Iris pigment epithelial cell (primary cell): ENCODE data around the gene PIAS1.
"Not testable (repeated sequence)": the region's sequence is repeated elsewhere in the genome, so short reads cannot be mapped to it uniquely, and the experiment has no call there.

Source experiments
- DNase-seq: peaks from one replicate; pipeline ENCODE4 v3.0.0-alpha.2; 2011; ENCODE audit warnings: low read depth

The PIAS1 gene

GRCh38 chr15:68203956-68204355 lies 149.8 kb downstream of the PIAS1 start:
- DNase-seq, result no peak

DNA sequence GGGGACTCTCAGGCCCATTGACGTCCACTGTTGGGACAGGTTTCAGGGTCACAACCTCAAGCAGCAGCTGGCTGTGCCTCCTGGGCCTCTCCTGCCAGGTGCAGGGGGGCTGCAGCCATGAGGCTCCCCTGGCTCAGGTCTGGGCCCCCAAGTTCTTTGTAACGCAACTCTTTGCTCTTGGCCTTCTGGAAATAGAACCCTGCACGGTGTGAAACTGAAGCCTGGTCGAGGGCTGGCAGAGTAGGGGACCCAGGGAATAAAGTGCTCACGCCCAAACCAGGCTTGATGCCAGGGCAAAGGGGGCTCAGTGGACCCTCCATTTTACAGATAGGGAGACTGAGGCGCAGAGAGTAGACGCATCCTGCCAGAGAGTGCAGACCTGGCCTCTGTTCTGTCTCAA lies 150.2 kb downstream of the PIAS1 start:
- DNase-seq, result no peak

- DNase-seq, result peak; percentile 21
Observed at GRCh38 chr15:68204776-68205557, 150.9 kb downstream of the PIAS1 start, which contains the start of gene CALML4. TSS of gene CALML4 (minus strand) at chr15:68205332. CDS start at chr15:68205247, 85 bp downstream.

GRCh38 chr15:68205558-68205944 lies 151.4 kb downstream of the PIAS1 start:
- no peak for DNase-seq

DNA sequence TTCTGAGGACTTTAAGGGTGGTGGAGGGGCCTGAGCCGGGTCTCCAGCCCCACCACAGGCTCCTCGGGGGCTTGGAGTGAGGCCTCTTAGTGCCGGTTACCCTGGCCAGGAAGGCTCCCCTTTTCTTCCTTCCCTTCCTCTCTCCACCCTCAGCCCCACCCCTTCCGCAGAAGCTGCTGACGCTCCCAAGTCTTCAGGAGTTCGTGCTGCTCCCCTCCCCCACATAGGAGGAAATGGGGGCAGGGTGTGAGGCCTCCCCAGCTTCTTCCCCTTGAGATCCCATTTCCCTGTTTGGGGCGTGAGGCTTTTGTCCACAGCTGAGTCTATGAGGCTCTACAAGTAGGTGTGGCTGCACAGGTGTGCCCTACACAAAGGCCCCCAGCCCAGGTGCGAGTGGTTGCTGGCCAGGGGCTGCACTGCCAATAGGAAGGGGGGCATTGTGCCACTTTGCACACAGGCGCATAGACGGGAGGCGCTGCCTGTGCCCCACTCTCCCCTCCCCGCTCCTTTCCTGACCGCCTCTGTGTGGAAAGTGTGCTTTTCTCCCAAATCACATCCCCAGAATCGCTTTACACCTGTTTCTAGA lies 151.9 kb downstream of the PIAS1 start:
- no peak for DNase-seq

- no peak for DNase-seq
Observed at GRCh38 chr15:68206711-68207151, 152.6 kb downstream of the PIAS1 start.

DNA sequence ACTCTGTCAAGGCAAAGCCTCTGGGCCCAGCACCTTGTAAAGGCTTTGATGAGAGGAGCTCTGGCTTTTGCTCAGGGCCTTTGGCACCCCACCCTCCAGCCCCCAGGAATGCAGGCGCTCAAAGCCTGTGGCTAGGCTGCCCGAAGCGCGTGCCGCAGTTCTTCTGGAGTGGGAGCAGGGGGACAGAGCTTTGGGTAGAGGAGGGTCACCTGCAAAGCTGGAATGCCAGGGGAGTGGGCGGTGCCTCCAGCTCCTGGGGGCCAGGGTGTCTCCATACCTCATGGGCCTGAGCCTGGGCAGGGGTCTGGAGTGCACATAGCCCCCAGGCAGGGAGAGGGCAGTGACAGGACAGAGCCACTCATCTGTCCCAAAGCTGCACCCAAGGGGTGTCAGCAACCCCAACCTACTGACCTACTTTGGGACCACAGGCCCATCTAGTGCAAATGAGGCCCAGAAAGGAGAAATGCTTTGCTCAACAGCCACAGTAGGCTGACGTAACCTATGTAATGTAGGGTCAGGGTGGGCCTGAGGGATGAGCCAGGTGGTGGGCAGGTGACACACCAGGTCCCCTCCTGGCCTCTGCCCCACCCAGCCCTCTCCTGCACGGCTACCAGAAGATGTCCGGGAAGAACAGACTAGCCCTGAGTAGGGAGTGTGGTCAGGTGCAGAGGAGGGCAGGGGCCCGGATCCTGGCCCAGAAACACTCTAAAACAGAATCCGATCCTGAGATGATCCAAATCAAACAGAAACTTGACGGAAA lies 153.2 kb downstream of the PIAS1 start:
- DNase-seq, result no peak

- no peak for DNase-seq
Observed at GRCh38 chr15:68208136-68208535, 154.0 kb downstream of the PIAS1 start.

- DNase-seq, result no peak
Observed at GRCh38 chr15:68208636-68209240, 154.6 kb downstream of the PIAS1 start.

DNA sequence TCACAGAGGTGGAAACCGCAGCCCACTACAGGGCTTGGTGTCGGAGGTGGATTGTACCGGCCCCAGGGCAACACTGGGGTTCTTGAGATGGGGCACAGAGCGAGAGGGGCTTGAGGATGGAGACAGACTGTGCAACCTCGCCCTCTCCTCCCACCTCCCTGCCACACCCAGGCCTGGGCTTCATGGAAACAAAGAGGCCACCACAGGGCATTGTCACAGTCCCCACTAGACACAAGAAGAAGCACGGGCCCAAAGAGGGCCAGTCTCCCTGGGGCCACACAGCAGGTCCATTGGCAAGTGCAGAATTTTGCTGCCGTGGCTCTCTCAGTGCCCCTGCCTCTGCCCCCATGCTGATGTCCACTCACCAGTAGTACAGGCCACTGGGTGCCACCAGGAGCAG lies 155.2 kb downstream of the PIAS1 start:
- no peak for DNase-seq

DNA sequence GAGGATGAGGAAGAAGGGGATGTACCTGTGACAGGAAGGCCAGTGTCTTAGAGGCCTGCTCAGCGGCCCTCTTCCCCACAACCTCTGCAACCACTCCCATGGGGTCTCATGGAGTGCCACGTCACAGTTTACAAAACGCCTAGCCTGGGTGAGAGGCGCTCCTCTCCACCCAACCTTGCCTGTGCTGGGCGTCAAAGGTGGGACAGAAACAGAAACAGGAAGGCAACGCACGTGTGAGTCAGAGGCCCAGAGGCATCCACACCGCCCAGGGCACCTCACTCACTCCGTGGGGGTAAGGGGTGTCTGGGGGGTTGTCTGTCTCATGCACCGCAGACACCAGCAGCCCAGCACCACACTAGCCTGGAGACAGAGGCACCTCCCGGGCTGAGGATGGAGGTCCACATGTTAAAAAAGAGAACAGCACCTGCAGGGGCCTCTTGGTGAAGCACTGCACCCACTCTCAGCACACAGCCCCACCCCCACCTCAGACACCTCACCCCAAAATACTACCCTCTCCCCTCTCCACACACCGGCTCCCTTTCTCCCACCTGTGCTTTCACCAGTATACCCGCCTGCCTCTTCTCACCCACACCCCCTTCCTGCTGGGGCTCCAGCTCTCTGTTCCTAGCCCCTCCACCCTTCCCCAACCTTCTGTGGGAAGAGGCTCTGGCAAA lies 155.8 kb downstream of the PIAS1 start:
- no peak for DNase-seq

DNA sequence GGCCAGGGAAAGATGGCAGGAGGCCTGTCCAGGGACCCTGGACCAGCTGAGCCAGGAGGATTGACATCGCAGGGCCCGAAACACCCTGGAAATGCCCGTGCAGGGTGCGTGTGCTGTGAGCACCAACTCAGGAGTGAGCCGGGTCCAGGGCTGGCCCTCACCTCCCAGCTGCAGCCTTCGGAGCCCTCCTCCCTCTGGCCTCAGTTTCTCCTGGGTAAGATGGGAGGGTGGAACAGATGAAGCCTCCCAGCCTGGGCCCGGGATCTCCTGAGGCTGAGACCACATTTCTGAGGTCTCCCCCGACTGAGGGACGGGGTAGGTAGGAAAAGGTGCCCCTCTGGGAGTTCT lies 156.3 kb downstream of the PIAS1 start:
- DNase-seq, result no peak

DNA sequence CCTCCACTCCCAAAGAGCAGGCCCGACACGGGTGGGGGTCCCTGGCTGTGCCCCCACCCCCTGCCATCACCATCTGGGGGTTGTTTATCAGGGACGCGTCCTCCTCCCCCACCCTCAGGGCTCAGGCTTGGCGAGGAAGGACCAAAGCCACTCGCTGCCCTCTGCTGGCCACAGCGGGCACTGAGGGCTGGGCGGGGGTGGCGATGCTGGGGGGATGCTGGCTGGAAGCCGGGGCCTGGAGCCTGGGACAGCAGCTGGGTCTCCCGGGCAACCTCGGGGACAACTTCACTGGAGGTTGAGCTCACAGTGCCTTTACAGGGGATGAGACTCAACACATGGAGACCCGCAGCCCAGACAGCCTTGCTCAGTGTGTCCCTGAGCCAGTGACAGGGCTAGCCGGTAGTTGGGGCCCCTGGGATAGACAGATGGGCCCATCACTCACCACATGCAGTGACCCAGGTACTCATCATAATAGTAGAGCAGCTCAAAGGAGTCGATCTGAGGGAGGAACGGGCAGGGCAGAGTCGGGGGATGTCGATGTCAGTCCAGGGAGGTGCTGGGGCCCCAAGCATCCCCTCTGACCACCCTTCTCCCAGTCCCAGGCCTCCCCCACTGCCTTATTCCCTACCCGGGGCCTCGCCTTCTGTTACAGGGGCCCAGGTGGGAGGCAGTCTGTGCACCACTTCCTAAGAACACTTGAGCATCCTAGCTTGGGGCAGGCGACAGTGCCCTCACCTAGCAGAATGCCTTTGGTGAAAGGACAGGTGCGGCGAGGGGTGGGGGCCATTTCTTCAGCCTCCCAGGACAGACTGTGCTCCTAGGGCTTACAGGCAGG lies 156.9 kb downstream of the PIAS1 start:
- DNase-seq, result peak; percentile 44

DNA sequence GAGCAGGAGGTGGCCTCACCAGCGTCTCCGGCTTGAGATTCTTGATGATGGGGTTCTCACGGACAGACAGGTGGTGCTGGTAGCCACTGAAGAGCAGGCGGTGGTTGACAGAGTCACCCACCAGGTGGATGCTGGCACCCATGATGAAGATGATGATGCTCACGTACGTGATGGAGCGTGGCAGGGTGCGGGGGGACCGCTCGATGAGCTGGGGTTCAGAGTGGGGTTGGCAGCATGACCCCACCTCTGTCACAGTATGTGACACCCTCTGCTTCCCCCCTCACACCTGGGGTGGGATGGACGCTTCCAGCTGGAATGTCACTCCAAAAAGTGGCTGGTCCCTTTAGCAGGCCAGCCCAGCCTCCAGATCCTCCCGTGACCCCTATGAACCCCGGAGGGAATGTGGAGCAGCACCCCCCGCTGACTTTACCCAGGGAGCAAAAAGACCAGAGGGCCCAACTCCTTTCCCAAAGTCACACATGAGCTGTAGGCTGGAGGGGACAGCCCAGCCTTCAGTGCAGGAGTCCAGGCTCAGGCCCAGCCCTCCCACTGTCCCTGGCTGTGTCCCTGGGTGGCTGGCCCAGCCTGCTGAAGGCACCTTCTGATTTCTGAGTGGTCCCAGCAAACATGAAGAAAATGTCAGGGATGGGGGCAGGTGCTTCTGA lies 157.7 kb downstream of the PIAS1 start:
- no peak for DNase-seq

DNA sequence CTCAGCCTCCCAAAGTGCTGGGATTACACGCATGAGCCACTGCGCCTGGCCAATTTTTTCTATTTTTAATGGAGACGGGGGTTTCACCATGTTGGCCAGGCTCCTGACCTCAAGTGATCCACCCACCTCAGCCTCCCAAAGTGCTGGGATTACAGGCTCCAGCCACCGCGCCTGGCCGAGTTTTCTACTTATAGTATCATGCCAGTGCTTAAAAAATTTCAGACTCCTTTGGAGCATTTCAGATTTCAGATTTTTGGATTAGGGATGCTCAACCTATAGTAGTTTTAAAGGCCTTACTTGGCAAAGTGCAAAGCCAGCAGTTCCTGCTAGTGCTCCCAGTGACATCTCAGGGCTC lies 159.4 kb downstream of the PIAS1 start:
- not testable (repeated sequence) for DNase-seq

DNA sequence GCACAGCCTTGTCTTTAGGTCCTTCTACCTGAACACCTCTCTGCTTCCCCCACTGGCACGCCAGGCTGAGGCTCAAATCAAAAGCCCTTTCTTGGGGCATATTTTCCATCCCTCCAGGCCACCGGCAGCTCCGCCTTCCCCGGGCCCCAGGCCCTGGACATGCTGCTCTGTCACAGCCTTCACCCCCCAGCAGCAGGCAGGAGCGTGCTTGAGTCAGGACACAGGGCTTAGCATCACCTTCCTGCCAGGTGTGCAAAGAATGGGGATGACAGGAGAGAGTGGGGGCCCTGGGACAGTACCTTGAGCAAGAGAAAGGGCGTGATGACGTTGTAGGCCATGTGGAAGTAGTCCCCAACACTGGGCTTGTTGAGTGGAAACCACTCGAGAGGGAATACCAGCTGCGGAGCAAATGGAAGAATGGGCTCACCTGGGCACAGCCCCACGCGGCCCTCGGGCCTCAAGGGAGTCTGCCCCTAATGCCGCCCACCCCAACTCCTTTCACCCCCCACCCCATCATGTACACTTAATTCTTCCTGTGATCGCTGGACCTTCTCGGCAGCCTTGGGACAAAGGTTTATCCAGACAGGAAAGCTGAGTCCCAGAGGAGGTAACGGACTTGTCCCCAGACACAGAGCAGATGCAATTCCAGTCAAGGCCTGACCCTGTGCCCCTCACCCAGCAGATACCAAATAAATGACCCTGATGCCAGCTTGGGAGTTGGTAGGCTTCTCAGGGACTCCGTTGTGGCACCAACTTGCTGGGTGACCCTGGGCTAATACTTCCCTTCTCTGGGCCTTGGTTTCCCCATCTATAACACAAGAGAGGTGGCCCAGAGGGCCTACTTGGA lies 160.1 kb downstream of the PIAS1 start:
- DNase-seq, result no peak

DNA sequence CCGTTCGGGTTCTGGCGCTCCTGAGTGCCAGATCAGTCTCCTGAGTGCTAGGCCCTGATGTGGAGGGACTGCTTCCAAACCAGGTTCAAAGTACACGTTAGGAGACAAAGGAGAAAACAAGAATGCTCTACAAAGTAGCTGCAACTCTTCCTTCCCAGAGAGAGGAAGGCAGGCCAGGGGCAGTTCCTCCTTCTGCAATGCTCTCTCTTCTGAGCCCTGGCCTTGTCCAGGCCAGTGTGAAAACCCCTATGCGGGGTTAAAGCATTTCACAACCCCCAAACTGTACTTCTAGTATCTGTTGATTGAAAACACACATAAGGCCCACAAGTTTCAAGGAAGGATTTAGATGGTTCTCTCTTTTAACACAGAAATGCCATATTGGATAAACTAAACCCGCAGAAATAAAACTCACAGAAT lies 160.7 kb downstream of the PIAS1 start:
- no peak for DNase-seq

GRCh38 chr15:68217341-68217740 lies 163.2 kb downstream of the PIAS1 start:
- DNase-seq, result no peak

DNA sequence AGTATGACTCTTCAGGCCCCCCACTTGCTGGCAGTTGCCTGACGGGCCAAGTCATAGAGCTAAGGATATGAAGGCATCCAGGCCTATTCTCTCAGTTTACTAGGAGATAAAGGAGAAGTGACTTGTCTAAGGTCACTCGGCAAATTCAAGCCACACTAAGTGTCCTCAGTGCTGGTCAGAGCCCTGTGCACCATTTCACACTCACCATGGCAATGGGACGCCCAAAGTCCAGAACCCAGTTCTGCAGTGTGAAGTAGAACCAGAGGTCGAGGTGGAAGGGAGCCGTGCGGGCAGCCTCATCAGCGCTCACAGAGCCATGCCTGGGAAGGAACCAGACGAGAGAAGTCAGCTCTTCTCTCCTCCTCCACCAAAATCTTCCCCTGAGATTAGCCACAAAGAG lies 164.2 kb downstream of the PIAS1 start:
- DNase-seq, result no peak
